CD4-positive, alpha-beta T cell treated with Interleukin-1 beta for 1 hour (primary cell): ENCODE data around the gene TAC3.
"Not testable (repeated sequence)": the region's sequence is repeated elsewhere in the genome, so short reads cannot be mapped to it uniquely, and the experiment has no call there.

Experiments
- DNase-seq, 2 donors: peaks; one replicate each; pipeline ENCODE4 v3.0.0-alpha.2; 2020 to 2022

TAC3 gene

DNA sequence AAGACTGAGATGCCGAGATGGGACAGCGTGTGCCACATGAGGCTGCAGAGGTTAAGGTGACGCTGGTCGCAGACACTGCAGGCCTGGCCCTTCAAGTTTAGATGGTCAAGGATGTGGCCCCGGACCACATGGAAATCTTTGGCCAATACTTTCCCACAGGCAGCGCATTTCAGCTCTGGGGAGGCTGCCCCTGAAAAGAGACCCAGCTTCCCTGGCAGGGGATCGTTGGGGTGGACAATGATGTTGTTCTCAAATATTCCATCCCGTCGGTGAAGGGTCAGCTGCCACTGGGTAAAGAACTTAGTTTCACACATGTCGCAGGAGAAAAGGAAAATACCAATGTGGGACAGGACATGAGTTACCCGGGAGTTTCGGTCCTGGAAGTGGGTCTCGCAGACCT is 12.9 kb downstream of the TAC3 start:
- DNase-seq: no peak

DNA sequence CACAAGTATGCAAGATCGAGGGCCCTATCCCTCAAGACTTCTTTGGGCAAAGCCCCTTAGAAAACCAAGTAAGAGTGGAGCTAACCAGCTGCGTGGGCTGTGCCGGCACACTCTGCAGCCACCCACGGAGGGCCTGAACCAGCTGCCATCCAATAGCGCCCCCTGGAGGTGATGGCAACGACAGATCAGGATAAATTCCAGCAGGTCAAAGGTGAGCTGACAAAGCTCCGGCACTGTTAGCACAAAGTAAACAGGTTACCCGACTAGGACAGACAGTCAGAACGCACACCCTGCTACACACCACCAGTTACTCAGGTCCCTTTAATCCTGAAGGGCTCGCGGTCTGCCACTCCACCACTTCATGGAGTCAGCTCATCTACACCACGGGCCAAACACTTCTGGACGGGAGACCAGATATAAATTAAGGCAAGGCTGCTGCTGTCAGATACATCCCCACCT is 14.9 kb downstream of the TAC3 start:
- peak; percentile 69 to 77 for DNase-seq

DNA sequence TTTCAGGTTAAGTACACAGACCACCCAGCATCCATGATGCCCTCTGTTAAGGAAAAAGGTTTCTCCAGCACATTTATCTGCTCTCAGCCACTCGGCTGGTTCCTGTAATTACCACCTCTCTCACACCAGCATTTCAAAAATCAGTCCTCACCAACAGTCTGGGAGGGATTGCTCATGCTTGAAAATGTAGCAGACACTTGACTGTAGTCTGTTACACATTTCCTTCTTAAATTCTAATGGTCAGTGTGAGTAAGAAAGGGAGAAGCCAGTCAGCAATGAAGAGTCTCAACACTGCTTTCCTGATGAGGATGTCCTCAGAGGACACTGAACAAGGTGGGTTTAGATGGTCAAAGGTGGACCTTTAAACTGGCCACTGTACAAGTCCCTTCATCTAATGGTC is 15.9 kb downstream of the TAC3 start:
- DNase-seq: no peak

DNA sequence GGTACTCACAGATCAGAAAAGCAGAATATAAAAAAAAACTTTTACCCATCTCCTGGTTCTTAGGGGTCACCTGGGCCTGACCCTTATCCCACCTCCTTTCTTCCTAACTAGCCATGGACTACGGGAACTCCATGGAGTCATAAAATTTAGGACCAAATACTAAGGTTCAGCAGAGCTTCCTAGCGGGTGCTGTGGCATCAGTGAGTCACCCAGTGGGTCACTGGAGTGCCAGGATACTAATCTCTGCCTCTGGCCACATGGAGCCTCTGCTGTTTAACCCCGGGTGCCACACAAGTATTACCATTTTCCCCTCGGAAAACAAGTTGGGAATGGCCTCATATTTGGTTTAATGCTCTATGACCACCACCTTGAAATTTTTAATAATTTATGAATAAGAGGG is 16.9 kb downstream of the TAC3 start:
- no peak for DNase-seq

DNA sequence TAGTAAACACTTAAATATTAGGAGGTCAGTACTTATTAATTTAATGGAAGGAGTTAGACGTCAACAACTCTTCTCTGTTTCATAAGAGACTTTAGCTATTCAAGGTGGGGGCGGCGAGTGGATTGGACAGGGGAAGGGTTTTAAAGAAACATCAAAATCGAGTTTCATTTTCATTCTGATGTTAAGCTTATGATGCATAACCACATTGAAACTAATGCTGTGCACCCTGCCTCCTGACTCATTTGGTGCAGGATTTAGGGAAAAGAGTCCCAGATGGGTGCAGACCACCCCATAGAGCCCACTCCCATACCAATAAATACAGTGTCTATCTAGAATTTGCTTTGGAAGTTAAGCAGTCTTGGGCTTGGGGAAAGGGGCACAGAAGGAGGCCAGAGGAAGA is 17.3 kb downstream of the TAC3 start:
- DNase-seq: no peak

DNA sequence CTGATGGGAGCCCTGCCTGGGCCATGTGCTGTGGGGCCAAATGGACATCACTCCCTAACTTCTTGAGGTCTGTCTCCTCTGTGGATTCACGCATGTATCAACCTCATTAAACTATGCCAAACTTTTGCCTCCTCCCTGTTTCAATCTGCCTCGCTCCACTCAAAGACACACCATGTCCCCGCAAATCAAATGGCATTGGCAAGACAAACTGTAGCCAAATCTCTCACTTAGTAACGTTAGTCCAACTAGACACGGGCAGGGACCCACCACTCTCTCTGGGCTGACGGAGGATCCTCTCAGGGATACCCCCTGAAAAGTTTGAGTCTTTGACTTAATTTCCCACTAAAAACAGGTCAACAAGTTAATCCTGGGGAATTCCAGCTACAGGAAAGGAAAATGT is 18.0 kb downstream of the TAC3 start:
- DNase-seq: no peak

DNA sequence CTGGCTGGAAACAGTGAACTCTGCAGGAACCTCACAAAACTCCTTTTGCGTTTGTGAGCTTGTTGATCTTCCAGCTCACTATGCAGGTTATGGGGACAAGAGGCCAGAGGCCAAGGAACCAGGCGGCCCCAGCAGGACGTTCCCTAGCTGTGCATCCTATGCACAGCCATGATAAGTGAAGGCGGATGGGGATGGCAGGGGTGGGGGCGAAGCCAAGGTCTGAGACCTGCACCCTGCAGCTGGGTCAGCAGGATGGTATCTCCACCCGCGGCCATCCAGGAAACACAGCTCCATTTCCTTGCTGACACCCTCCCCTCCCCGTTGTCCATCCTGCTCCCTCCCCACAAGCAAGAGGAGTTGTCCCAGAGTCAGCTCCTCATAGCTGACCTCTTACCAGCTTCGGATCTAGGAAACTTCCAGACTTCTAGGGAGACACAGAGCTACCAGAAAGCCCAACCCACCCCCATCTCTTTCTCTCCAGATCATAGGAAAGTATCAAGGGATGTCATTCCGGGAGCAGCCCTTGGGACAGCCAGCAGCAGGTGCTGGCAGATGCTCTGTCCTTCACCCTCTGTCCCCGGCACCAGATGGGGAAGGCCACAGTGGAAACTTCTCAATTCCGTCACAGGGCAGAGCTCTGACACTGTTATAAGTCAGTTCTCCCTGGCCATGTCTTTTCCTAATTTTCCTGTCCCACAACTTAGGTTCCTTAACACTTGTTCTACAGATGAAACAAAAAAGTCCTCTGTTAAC is 19.4 kb downstream of the TAC3 start:
- DNase-seq: no peak

DNA sequence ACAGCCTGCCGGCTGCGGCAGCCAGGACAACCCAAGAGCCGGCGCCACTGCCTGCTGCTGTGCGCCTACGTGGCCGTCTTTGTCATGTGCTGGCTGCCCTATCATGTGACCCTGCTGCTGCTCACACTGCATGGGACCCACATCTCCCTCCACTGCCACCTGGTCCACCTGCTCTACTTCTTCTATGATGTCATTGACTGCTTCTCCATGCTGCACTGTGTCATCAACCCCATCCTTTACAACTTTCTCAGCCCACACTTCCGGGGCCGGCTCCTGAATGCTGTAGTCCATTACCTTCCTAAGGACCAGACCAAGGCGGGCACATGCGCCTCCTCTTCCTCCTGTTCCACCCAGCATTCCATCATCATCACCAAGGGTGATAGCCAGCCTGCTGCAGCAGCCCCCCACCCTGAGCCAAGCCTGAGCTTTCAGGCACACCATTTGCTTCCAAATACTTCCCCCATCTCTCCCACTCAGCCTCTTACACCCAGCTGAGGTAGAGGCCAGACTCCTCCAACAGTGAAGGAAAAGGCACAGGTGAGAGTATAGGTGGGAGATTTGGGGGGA is 20.3 kb downstream of the TAC3 start:
- no peak for DNase-seq

DNA sequence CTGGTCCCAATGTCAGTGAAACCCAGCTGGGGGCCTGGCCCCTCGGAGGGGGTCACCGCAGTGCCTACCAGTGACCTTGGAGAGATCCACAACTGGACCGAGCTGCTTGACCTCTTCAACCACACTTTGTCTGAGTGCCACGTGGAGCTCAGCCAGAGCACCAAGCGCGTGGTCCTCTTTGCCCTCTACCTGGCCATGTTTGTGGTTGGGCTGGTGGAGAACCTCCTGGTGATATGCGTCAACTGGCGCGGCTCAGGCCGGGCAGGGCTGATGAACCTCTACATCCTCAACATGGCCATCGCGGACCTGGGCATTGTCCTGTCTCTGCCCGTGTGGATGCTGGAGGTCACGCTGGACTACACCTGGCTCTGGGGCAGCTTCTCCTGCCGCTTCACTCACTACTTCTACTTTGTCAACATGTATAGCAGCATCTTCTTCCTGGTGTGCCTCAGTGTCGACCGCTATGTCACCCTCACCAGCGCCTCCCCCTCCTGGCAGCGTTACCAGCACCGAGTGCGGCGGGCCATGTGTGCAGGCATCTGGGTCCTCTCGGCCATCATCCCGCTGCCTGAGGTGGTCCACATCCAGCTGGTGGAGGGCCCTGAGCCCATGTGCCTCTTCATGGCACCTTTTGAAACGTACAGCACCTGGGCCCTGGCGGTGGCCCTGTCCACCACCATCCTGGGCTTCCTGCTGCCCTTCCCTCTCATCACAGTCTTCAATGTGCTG is 21.0 kb downstream of the TAC3 start:
- no peak for DNase-seq

DNA sequence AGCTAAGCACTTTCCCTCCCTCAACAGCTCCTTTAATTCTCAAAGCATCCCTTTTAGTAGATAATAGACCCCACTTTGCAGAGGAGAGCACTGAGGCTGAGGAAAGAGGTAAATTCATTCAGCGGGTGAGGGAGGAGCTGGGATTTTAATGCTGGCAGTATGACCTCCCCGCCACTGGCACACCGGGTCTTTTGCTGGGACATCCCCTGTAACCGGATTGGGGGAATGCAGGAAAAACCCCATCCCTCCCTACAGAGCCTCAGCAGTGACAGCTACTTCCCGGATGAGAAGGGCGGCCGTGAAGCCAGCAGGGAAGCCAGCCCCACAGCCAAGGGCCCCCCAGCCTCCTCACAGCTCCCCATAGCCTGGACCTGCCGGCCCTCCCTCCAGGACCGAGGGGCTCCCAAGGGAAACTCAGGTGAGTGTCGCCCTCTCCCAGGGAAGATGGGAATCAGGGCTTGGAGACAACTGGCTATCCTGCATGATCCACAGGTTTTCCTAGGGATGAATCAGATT is 22.0 kb downstream of the TAC3 start:
- no peak for DNase-seq

DNA sequence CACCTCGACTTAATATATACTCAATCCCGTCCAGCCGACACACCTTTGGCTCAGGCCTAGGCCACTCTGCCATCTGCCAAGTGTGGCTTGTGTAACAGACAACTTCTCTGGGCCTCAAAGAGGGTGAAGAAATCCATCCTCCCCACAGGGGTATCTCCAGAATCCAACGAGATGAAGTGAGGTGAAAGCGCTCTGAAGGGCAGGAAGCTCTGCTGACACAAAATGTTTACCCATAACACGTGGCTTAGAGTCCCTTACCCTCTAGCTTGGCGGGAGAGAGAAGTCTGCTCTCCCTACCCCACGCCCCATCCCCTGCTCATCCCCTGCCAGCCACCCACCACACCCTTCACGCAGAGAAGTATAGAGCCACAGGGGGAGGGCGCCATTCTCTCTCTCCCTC is 23.0 kb downstream of the TAC3 start:
- DNase-seq: no peak

DNA sequence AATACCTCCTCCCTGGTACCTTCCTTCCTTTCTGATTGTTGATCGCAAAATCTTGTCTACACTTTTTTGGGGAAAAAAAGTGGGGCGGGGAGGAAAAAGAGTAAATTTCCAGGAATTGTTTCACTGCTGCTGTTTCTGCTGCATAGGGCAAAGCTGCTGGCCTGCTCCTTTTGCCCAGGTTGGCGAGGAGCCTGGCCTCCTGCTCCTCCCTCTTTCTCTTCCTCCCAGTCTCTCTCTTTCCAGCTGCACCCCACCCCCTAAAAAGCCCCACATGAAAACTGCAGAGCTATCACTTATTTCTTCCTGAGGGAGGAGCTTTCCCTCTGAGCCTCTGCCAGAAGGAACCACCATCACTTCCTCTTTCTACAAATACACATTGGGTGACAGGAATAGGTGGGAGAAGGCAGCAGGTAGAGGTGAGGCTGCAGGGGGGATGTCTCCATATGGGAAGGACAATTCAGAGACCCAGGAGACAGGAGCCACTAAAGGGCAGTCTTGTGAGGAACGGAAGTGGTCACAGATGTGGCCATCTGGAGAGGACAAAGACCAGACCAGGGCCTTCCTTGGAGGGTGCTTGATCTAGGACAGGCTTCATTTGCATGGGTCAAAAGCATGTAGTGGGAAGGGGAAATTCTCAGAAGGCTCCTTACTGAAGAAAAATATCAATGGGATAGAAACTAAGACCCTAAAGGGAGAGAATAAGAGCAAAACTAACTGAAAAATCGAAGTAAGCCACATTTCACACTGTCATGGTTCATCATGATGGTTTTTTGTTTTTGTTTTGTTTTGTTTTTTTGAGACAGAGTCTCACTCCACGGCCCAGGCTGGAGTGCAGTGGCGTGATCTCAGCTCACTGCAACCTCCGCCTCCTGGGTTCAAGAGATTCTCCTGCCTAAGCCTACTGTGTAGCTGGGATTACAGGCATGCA is 24.7 kb downstream of the TAC3 start:
- DNase-seq: no peak

DNA sequence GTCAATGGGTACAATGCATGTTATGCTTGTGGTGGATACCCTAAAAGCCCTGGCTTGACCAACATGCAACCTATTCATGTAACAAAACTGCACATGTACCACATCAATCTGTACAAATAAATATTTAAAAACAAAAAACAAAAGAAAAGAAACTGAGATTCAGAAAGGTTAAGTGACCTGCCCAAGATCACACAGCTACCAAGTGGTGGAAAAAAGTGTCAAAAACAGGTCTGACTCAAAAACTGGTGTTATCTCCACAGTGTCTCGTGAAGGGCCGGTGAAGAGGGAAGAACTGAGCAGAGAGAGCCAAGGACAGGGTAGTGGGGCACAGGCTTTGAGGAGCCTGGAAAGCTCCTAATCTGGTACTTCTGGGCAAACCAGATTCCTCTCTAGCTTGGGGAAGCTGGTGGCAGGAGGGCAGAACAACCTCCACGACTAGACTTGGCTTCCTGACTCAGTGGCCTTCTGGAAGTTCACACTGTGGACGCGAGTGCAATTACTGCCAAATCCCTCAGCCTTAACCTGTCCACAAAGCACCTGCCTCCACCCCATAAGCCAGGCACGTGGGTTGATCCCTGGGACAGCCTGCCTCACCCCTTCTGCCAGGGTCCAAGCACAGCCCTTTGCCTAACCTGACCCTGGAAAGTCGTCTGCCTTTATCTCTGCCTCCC is 25.5 kb downstream of the TAC3 start:
- no peak for DNase-seq

DNA sequence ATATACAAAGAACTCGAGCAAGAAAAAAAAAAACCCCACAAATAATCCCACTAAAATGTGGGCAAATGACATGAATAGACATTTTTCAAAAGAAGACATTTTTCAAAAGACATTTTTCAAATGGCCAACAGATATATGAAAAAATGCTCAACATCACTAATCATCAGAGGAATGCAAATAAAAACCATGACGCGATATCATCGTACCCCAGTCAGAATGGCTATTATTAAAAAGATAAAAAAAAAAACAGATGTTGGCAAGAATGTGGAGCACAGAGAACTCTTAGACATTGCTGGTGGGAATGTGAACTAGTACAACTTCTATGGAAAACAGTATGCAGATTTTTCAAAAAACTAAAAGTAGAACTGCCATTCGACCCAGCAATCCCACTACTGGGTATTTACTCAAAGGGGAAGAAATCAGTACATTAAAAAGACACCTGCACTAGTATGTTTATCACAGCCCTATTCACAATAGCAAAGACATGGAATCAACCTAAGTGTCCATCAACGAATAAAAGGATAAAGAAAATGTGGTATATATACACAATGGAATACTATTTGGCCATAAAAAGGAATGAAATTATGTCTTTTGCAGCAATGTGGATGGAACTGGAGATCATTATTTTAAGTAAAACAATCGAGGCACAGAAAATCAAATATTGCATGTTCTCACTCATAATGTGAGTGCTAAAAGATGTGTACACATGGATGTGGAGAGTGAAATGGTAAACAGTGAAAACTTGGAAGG is 26.3 kb downstream of the TAC3 start:
- DNase-seq: no peak

DNA sequence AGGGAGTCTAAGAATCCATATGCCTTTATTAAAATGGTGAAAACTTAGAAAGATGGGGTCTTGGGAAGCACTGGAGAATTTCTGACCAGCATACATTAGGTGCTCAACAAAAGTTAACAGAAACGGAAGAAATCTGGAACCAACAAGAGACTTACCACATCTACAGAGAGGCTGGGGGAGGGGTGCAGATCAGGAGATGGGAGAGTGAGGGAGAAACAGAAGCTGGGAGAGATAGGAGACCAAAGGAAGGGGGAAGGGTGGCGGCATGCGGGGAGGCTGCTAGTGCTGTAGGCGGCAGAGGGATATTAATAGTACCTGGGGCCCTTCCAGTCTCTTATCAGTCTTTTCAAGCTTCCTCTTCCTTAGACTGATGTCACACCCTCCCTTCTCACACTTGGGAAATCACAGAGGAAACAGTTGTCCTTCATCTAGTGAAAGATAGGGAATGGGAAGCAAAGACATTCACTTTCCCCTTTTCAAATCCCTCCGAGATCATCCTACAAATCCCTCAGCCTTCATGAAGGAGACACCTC is 28.1 kb downstream of the TAC3 start:
- no peak for DNase-seq

DNA sequence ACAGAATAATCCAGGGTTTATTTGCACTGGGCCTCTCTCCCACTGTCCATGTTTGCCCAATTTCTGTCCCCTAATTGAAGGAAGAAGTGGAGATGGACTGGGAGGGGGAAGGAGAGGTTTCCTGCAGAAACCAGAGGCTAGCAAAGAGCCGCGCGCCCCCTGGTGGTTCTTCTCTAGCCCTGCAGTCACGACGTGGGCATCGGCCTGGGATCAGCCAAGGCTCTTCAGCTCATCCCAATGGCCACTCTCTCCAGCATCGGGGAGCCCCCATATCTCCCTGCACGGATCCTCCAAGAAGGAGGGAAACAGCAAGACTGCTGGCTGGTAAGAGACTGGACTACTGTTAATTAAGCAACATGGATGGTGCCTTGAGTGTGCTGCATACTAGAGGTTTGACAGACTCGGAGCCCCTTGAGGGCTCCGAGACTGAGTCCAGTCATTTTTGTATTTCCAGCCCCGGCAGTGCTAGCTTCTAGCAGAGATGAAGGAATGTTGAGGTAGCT is 28.7 kb downstream of the TAC3 start:
- peak; percentile 66 to 70 for DNase-seq

DNA sequence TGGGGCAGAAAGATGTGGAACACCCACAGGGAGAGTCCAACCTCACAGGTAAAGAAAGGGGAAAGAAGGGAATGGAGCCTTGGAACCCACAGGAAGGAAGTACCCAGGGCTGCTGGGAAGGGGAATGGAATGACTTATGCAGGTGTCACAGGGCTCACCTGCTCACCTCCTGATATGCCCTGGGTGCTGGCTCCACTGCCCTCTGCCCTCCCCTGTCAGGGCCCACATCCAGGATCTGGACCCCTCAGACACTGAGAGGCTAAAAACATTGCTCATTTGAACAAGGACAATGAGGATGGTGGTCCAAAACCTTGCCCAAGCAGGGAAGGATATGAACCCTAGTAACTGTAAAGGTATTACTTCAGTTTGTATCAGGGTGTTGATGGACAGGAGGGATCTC is 29.3 kb downstream of the TAC3 start:
- DNase-seq: no peak

DNA sequence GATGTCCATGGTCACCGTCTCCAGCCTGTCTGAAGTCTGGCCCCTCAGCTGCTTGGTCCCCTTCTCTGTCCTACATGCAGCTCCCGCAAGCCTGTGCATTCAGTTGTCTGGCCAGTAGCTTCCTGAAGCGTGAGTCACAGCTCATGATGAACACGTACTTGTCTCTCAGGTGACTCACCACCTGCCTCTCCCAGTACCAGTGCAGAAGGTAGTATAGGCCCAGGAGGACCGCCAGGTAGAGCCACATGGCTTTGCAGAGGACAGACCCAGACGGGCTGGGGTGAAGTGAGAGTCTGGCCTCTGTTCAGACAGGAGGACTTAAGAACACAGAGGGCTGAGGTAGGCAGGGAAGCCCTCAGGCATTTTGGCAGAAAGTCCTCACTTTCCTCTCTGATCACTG is 30.6 kb downstream of the TAC3 start:
- DNase-seq: not testable (repeated sequence)

DNA sequence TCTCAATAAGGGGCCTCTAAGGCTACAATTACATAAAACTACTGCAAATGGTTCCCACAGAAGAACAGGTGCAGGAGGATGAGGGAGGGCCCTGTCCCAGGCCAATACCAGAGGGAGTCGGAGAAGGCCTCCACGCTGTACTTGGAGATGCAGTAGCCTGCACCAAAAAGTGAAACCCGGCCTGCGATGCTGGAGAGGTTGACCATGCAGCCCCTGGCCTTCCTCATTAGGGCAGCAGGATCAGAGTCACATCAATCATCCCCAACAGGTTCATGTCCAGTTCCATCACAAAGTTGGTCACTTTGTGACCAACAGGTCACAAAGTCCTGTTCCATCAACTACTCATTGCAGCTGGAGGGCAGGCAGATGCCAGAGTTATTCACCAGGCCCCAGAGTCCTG is 32.9 kb downstream of the TAC3 start:
- no peak for DNase-seq

DNA sequence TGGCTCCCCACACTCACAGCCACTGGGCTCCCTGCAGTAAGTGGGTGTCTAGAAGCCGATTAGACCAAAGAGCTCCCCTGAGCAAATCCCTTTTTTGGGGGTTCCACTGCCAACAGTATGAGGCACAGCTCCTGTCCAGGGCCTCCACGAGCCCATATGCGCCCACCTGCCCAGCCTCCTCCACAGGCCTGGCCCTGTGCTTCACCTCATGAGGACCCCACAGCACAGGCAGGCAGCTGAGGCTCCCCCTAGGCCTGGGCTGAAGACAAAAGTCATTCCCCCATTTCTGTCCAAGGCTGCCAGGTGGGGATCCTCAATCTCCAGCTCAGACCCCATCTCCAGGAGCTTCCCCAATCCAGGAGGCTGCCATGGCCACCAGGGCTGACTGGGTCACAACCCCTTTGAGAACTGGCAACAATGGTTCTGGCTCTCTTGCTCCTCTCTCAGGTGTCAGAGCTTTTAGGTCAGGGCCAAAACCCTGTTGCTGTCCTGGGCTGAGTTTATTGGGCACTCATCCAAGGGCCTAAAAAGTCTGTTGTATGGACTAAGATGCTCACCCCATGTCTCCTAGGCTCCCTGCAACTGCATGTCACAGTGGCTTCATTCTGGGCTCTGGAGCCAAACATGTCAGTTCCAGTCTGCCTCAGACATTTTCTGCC is 33.6 kb downstream of the TAC3 start:
- DNase-seq: not testable (repeated sequence)
